Measurements from ENCODE around the gene C1QTNF5.

C1QTNF5 gene

GRCh38 chr11:119361941-119362725, 21.4 kb upstream of the C1QTNF5 start:
- no peak for DNase-seq (ENCODE audit: low read depth in 2 of 2)
- no peak for TF ChIP-seq CTCF (IDR thresholded peaks at IDR 0.05; ENCODE audit: low read depth, low read length)
- no peak overlapping the region for H3K4me3 ChIP-seq (replicated peaks in 1 of 2; ENCODE audit: low read depth in 2 of 2, low read length in 2 of 2)

- peak; percentile 59 to 74 for DNase-seq (ENCODE audit: low read depth in 2 of 2)
- H3K4me3 ChIP-seq (replicated peaks in 1 of 2; ENCODE audit: low read depth in 2 of 2, low read length in 2 of 2) = no peak overlapping the region
- TF ChIP-seq CTCF (IDR thresholded peaks at IDR 0.05; ENCODE audit: low read depth, low read length) = no peak
These were observed 20.5 kb upstream of the C1QTNF5 start for GRCh38 chr11:119361056-119361787.

- DNase-seq (ENCODE audit: low read depth in 2 of 2) = no peak
These were observed 18.9 kb upstream of the C1QTNF5 start for GRCh38 chr11:119359365-119360214.

GRCh38 chr11:119357074-119357473, 16.4 kb upstream of the C1QTNF5 start:
- H3K4me3 ChIP-seq (replicated peaks in 1 of 2; ENCODE audit: low read depth in 2 of 2, low read length in 2 of 2) = peak overlapping the region; percentile 56 to 57
- no peak for TF ChIP-seq CTCF (IDR thresholded peaks at IDR 0.05; ENCODE audit: low read depth, low read length)
- DNase-seq (ENCODE audit: low read depth in 2 of 2) = no peak

More at GRCh38 chr11:119359365-119360214, 18.9 kb upstream of the C1QTNF5 start:
- no peak overlapping the region for H3K4me3 ChIP-seq (replicated peaks in 1 of 2; ENCODE audit: low read depth in 2 of 2, low read length in 2 of 2)
- TF ChIP-seq CTCF (IDR thresholded peaks at IDR 0.05; ENCODE audit: low read depth, low read length) = no peak

- peak; percentile 76 for TF ChIP-seq CTCF (IDR thresholded peaks at IDR 0.05; ENCODE audit: low read depth, low read length)
- peak; percentile 70 to 78 for DNase-seq (ENCODE audit: low read depth in 2 of 2)
- H3K4me3 ChIP-seq (replicated peaks in 1 of 2; ENCODE audit: low read depth in 2 of 2, low read length in 2 of 2) = peak overlapping the region; percentile 56 to 57
These were observed 15.8 kb upstream of the C1QTNF5 start for GRCh38 chr11:119356349-119357031.

Data from cardiac fibroblast (primary cell).